Cardiac muscle cell (in vitro differentiated cells and primary cell): ENCODE results near the gene CRADD. TPM values are rescaled to one million over a fixed set of nuclear protein-coding genes. Genes with fewer than 3 reads are reported as not detected.

Source experiments
- DNase-seq, 2 donors: peaks; one replicate each; pipeline versions ENCODE4 v3.0.0 to v3.0.0-alpha.2; 2010 to 2017; ENCODE audit warnings: low read depth in 1 of 2, low spot score in 1 of 2
- H3K27ac ChIP-seq: fragments of 200-600 bp; sonication (generic); 2 replicates; pipeline ENCODE4 v1.5.1; 2016
- H3K27me3 ChIP-seq: fragments of 200-600 bp; sonication (generic); 2 replicates; pipeline ENCODE4 v1.6.0; 2016; ENCODE audit warnings: control low read depth
- H3K36me3 ChIP-seq: fragments of 200-600 bp; sonication (generic); 2 replicates; pipeline ENCODE4 v1.5.1; 2016; ENCODE audit warnings: control low read depth
- H3K4me1 ChIP-seq: fragments of 200-600 bp; sonication (generic); 2 replicates; pipeline ENCODE4 v1.8.1; 2017; ENCODE audit warnings: low read depth, mild to moderate bottlenecking, mixed run types
- H3K4me3 ChIP-seq: fragments of 200-600 bp; sonication (generic); 2 replicates; pipeline ENCODE4 v1.5.1; 2016; ENCODE audit warnings: mild to moderate bottlenecking
- H3K9me3 ChIP-seq: fragments of 200-600 bp; sonication (generic); 2 replicates; pipeline ENCODE4 v1.5.1; 2017; ENCODE audit warnings: low read depth, mild to moderate bottlenecking, control low read depth
- CTCF ChIP-seq: IDR thresholded peaks from 2 replicates; pipeline ENCODE4 v1.5.1; 2012; ENCODE audit warnings: low read depth, mild to moderate bottlenecking, low read length
- polyA plus RNA-seq: library from polyadenylated mRNA; unstranded; fragments of >200 nt; fragmentation: Nextera tagmentation; extraction: Ambion mirVana; gene quantifications from 2 replicates; pipeline ENCODE4 v1.2.1, GENCODE V29; 2016
- total RNA-seq: library from RNA; depleted of rRNA; stranded (reverse); fragments of >200 nt; gene quantifications from 2 replicates; pipeline ENCODE4 v1.2.3, GENCODE V29; 2016

Gene CRADD
- total and polyA plus RNA-seq, 2 experiments from 2014 or later = 13.8 to 37.9 TPM

GRCh38 chr12:93663006-93663728 is 14.0 kb upstream of the CRADD start:
- Histone ChIP-seq H3K36me3 (no peaks in the 10 kb centered on the region), H3K4me1 (peaks cover 3% of the 10 kb centered on the region), H3K27ac (no peak overlapping the region), H3K9me3 (no peaks in the 10 kb centered on the region), H3K4me3 (no peak overlapping the region), H3K27me3 (no peaks in the 10 kb centered on the region)
- TF ChIP-seq CTCF = no peak
- no peak for DNase-seq

GRCh38 chr12:93663729-93664084 is 13.5 kb upstream of the CRADD start:
- H3K36me3 ChIP-seq = no peaks in the 10 kb centered on the region
- H3K4me3 ChIP-seq = no peak overlapping the region
- H3K27ac ChIP-seq = no peak overlapping the region
- H3K9me3 ChIP-seq = no peaks in the 10 kb centered on the region
- H3K27me3 ChIP-seq = no peaks in the 10 kb centered on the region
- no peak for DNase-seq
- no peak for TF ChIP-seq CTCF
- H3K4me1 ChIP-seq = peaks cover 3% of the 10 kb centered on the region

GRCh38 chr12:93664573-93665138 is 12.5 kb upstream of the CRADD start:
- H3K9me3 ChIP-seq = no peaks in the 10 kb centered on the region
- no peak for DNase-seq
- TF ChIP-seq CTCF = no peak
- no peaks in the 10 kb centered on the region for H3K27me3 ChIP-seq
- no peaks in the 10 kb centered on the region for H3K36me3 ChIP-seq
- no peak overlapping the region for H3K27ac ChIP-seq
- H3K4me1 ChIP-seq = peaks cover 3% of the 10 kb centered on the region
- no peak overlapping the region for H3K4me3 ChIP-seq

GRCh38 chr12:93667672-93668071 is 9.5 kb upstream of the CRADD start:
- Histone ChIP-seq H3K27ac (no peak overlapping the region), H3K9me3 (no peaks in the 10 kb centered on the region), H3K4me1 (no peaks in the 10 kb centered on the region), H3K4me3 (no peak overlapping the region), H3K36me3 (no peaks in the 10 kb centered on the region), H3K27me3 (no peaks in the 10 kb centered on the region)
- TF ChIP-seq CTCF = no peak
- no peak for DNase-seq

GRCh38 chr12:93668919-93669418 is 8.2 kb upstream of the CRADD start:
- H3K27me3 ChIP-seq = no peaks in the 10 kb centered on the region
- TF ChIP-seq CTCF = no peak
- H3K4me1 ChIP-seq = no peaks in the 10 kb centered on the region
- H3K27ac ChIP-seq = no peak overlapping the region
- H3K36me3 ChIP-seq = no peaks in the 10 kb centered on the region
- no peaks in the 10 kb centered on the region for H3K9me3 ChIP-seq
- DNase-seq = no peak
- no peak overlapping the region for H3K4me3 ChIP-seq
